ENCODE results near the gene STX10. TPM values are rescaled to one million over a fixed set of nuclear protein-coding genes. Genes with fewer than 3 reads are reported as not detected.

Gene STX10
- total RNA-seq, result 100 to 1,000 TPM in 1 of 4 donors, 10 to 100 TPM in 3; 71.9 to 110 (median 82.2) TPM

- DNase-seq (ENCODE audit: low spot score in 2 of 2), result peak; percentile 98 to 99
- no peaks in the 10 kb centered on the region for H3K9me3 ChIP-seq
- peaks cover 3% of the 10 kb centered on the region for H3K36me3 ChIP-seq
- WGBS, result 0% methylated on average over 10 of the region's 51 CpGs
- no peaks in the 10 kb centered on the region for H3K27me3 ChIP-seq
- peak within 1 kb of the TSS; percentile 79 for H3K4me3 ChIP-seq
- TF ChIP-seq POLR2A (IDR thresholded peaks at IDR 0.05) (peak in 1 of 2 donors; percentile 72), CTCF (IDR thresholded peaks at IDR 0.05) (peak; percentile 24 to 63), POLR2AphosphoS5 (IDR thresholded peaks at IDR 0.05) (peak; percentile 90 to 95 (median 91)), EP300 (IDR thresholded peaks at IDR 0.05) (no peak)
- H3K27ac ChIP-seq, result peak within 1 kb of the TSS; percentile 97
- H3K4me1 ChIP-seq, result peaks cover 28% of the 10 kb centered on the region
These were observed at the start of gene STX10, which contains the start of gene IER2 for GRCh38 chr19:13150187-13150930. Gene STX10, minus strand, starts transcription at chr19:13150375. Its CDS starts 202 bp downstream, at chr19:13150173. Gene IER2, plus strand, starts transcription at chr19:13150411. Its CDS starts 2,776 bp downstream, at chr19:13153187.

DNA sequence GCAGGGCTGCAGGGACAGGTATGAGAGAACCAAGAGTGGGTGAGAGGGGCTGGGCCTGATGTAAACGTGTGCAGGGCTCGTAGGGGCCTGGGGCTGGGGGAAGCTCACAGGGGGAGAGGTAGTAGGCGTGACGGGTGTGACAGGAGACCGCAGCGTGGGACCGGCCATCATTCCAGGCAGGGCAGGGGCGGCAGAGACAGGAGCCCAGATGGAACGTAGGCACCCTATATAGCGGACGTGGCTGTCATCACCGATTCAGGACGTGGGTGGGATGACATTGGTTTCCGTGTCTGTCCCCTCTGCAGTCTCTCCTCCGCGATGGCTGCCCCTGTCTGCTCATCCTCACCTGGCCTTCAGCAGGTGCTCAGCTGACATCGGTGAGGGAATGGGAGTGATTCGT lies 48.5 kb upstream of the STX10 start:
- no peak overlapping the region for H3K27ac ChIP-seq
- DNase-seq (ENCODE audit: low spot score in 2 of 2), result no peak
- H3K9me3 ChIP-seq, result no peaks in the 10 kb centered on the region
- no peaks in the 10 kb centered on the region for H3K36me3 ChIP-seq
- 86% methylated on average over 18 of the region's 18 CpGs for WGBS
- H3K27me3 ChIP-seq, result no peaks in the 10 kb centered on the region
- no peak overlapping the region for H3K4me3 ChIP-seq
- TF ChIP-seq POLR2A (IDR thresholded peaks at IDR 0.05), result no peak
- TF ChIP-seq EP300 (IDR thresholded peaks at IDR 0.05), result no peak
- no peak for TF ChIP-seq POLR2AphosphoS5 (IDR thresholded peaks at IDR 0.05)
- no peak for TF ChIP-seq CTCF (IDR thresholded peaks at IDR 0.05)
- no peaks in the 10 kb centered on the region for H3K4me1 ChIP-seq

DNA sequence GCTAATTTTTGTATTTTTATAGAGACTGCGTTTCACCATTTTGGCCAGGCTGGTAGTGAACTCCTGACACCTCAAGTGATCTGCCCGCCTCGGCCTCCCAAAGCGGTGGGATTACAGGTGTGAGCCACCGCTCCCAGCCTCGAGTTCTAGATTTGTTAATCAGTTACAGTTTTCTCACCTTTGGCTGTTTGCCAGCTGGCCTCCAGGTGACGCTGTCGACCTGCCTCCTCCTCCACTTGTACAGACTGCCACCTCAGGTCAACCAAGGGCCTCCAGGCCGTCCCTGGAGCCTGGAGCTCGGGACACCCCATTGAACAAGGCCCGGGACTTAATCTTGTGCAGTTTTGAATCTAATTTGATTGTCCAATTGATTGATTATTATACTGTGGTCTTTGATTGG lies 45.5 kb upstream of the STX10 start:
- H3K27ac ChIP-seq, result no peak overlapping the region
- TF ChIP-seq CTCF (IDR thresholded peaks at IDR 0.05), result no peak
- no peak for TF ChIP-seq EP300 (IDR thresholded peaks at IDR 0.05)
- TF ChIP-seq POLR2A (IDR thresholded peaks at IDR 0.05), result no peak
- TF ChIP-seq POLR2AphosphoS5 (IDR thresholded peaks at IDR 0.05), result no peak
- H3K36me3 ChIP-seq, result no peaks in the 10 kb centered on the region
- H3K27me3 ChIP-seq, result no peaks in the 10 kb centered on the region
- no peak for DNase-seq (ENCODE audit: low spot score in 2 of 2)
- H3K4me1 ChIP-seq, result peaks cover 5% of the 10 kb centered on the region
- H3K9me3 ChIP-seq, result no peaks in the 10 kb centered on the region
- WGBS, result 82% methylated on average over 11 of the region's 11 CpGs
- no peak overlapping the region for H3K4me3 ChIP-seq

DNA sequence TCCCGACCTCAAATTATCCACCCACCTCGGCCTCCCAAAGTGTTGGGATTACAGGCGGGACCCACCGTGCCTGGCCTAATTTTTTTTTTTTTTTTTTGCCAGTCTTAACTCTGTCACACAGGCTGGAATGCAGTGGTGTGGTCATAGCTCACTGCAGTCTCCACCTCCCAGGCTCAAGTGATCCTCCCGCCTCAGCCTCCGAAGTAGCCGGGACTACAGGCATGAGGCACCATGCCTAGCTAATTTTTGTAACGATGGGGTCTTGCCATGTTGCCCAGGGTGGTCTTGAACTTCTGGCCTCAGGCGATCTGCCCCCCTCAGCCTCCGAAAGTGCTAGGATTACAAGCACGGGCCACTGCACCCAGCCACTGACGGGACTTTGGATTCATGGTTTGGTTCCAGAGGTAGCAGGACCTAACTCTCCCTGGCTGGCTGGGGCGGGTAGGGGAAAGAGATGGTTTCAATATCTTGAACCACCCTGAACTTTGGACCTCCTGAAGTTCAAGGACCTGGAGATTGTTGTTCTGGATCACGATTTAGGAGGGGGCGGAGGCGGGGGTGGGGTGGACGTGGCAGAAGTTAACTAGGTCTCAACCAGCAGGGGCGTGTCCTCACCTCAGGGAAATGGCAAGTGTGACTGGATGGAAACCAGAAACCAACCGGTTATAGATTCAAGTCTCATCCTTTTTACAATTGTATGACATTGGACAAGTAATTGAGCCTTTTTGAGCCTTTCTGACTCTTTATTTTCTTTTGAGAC lies 40.8 kb upstream of the STX10 start:
- Histone ChIP-seq H3K4me1 (peaks cover 5% of the 10 kb centered on the region), H3K4me3 (no peak overlapping the region), H3K36me3 (no peaks in the 10 kb centered on the region), H3K27ac (no peak overlapping the region), H3K9me3 (no peaks in the 10 kb centered on the region), H3K27me3 (no peaks in the 10 kb centered on the region)
- no peak for DNase-seq (ENCODE audit: low spot score in 2 of 2)
- 67% methylated on average over 18 of the region's 19 CpGs for WGBS
- TF ChIP-seq EP300 (IDR thresholded peaks at IDR 0.05), result no peak
- no peak for TF ChIP-seq POLR2A (IDR thresholded peaks at IDR 0.05)
- no peak for TF ChIP-seq POLR2AphosphoS5 (IDR thresholded peaks at IDR 0.05)
- TF ChIP-seq CTCF (IDR thresholded peaks at IDR 0.05), result no peak

- TF ChIP-seq POLR2AphosphoS5 (IDR thresholded peaks at IDR 0.05), result no peak
- no peak for TF ChIP-seq CTCF (IDR thresholded peaks at IDR 0.05)
- no peak for TF ChIP-seq EP300 (IDR thresholded peaks at IDR 0.05)
- TF ChIP-seq POLR2A (IDR thresholded peaks at IDR 0.05), result no peak
- WGBS, result 79% methylated on average over 4 of the region's 4 CpGs
- no peaks in the 10 kb centered on the region for H3K36me3 ChIP-seq
- no peak overlapping the region for H3K27ac ChIP-seq
- H3K9me3 ChIP-seq, result no peaks in the 10 kb centered on the region
- no peak for DNase-seq (ENCODE audit: low spot score in 2 of 2)
- H3K4me3 ChIP-seq, result no peak overlapping the region
- H3K4me1 ChIP-seq, result peaks cover 5% of the 10 kb centered on the region
- no peaks in the 10 kb centered on the region for H3K27me3 ChIP-seq
These were observed 39.4 kb upstream of the STX10 start for GRCh38 chr19:13189600-13189999.
